Loucy (cell line): ENCODE measurements around the gene CCDC60.

ENCODE experiments used
- H2AFZ ChIP-seq: fragments of 200-600 bp; sonication (generic); 2 replicates; pipeline ENCODE4 v1.6.0; 2016; ENCODE audit warnings: antibody characterized with exemption, mild to moderate bottlenecking, low read length, moderate library complexity
- H3F3A ChIP-seq: fragments of 200-600 bp; 2 replicates; pipeline ENCODE4 v1.6.0; 2016; ENCODE audit warnings: antibody characterized with exemption, low read depth, mild to moderate bottlenecking
- H3K27me3 ChIP-seq: fragments of 200-600 bp; sonication (generic); 2 replicates; pipeline ENCODE4 v1.6.1; 2014; ENCODE audit warnings: low read length, mild to moderate bottlenecking; ENCODE audit not compliant: insufficient read depth, poor library complexity, severe bottlenecking
- H3K36me3 ChIP-seq: fragments of 200-600 bp; sonication (generic); 2 replicates; pipeline ENCODE4 v1.6.1; 2016; ENCODE audit warnings: low read length; ENCODE audit not compliant: insufficient read depth
- H3K4me1 ChIP-seq: fragments of 200-600 bp; sonication (generic); 2 replicates; pipeline ENCODE4 v1.5.1; 2014; ENCODE audit warnings: low read length, mild to moderate bottlenecking; ENCODE audit not compliant: insufficient read depth, poor library complexity, severe bottlenecking
- H3K4me2 ChIP-seq: fragments of 200-600 bp; sonication (generic); 2 replicates; pipeline ENCODE4 v1.6.0; 2014; ENCODE audit warnings: antibody characterized with exemption, low read length, low read depth, mild to moderate bottlenecking; ENCODE audit not compliant: poor library complexity, severe bottlenecking
- H3K4me3 ChIP-seq: fragments of 200-600 bp; sonication (generic); 2 replicates; pipeline ENCODE4 v1.5.1; 2014; ENCODE audit warnings: low read length, mild to moderate bottlenecking, mixed read lengths; ENCODE audit not compliant: poor library complexity, severe bottlenecking
- H3K79me2 ChIP-seq: fragments of 200-600 bp; sonication (generic); 2 replicates; pipeline ENCODE4 v1.6.1; 2014; ENCODE audit warnings: low read length; ENCODE audit not compliant: insufficient read depth
- H3K9ac ChIP-seq: fragments of 200-600 bp; sonication (generic); 2 replicates; pipeline ENCODE4 v1.6.0; 2014; ENCODE audit warnings: mild to moderate bottlenecking, low read depth, low read length, moderate library complexity; ENCODE audit not compliant: poor library complexity, severe bottlenecking
- H3K9me2 ChIP-seq: fragments of 200-600 bp; sonication (generic); replicated peaks from 2 replicates; pipeline ENCODE4 v1.6.1; 2016; ENCODE audit warnings: low read depth, low read length, mixed read lengths
- H3K9me3 ChIP-seq: fragments of 200-600 bp; sonication (generic); 2 replicates; pipeline ENCODE4 v1.6.1; 2014; ENCODE audit warnings: mild to moderate bottlenecking, antibody characterized with exemption, low read length, low read depth; ENCODE audit not compliant: insufficient read depth
- H4K20me1 ChIP-seq: fragments of 200-600 bp; sonication (generic); 2 replicates; pipeline ENCODE4 v1.6.0; 2014; ENCODE audit warnings: antibody characterized with exemption, low read length, mild to moderate bottlenecking; ENCODE audit not compliant: insufficient read depth, poor library complexity, severe bottlenecking
- EZH2phosphoT487 ChIP-seq: fragments of 200-600 bp; IDR thresholded peaks from 2 replicates; pipeline ENCODE4 v1.6.1; 2018; ENCODE audit warnings: antibody characterized with exemption, mild to moderate bottlenecking, moderate library complexity, borderline replicate concordance
- TF ChIP-seq, protein P1 (sequence below): fragments of 200-600 bp; sonication (generic); conservative IDR thresholded peaks from 2 replicates; pipeline ENCODE4 v1.5.1; 2014; ENCODE audit warnings: mild to moderate bottlenecking, antibody characterized with exemption, low read length

Gene CCDC60

DNA sequence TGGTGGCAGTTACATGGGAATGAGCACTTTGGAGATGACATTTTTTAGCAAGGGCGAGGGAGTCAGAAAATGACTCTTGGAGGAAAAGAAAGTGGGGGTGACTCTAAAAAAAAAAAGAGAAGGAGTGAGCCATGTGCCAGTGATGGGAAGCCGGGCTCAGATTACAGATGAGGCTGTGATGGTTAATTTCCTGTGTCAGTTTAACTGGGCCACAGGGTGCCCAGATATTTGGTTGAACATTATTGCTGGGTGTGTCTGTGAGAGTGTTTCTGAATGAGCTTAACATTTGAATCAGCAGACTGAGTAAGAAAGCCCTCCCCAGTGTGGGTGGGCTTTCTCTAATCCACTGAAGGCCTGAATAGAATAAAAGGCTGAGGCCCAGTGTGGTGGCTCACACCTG lies 26.8 kb upstream of the CCDC60 start:
- no peaks in the 10 kb centered on the region for H3K9me3 ChIP-seq
- H3K9ac ChIP-seq, result no peak overlapping the region
- no peak overlapping the region for H3K4me2 ChIP-seq
- H3K36me3 ChIP-seq, result no peaks in the 10 kb centered on the region
- H3K4me1 ChIP-seq, result no peaks in the 10 kb centered on the region
- H3K9me2 ChIP-seq, result no peaks in the 10 kb centered on the region
- no peaks in the 10 kb centered on the region for H3K27me3 ChIP-seq
- H4K20me1 ChIP-seq, result no peaks in the 10 kb centered on the region
- no peak overlapping the region for H3K4me3 ChIP-seq
- TF ChIP-seq EZH2phosphoT487, result no peak
- TF ChIP-seq, protein P1, sequence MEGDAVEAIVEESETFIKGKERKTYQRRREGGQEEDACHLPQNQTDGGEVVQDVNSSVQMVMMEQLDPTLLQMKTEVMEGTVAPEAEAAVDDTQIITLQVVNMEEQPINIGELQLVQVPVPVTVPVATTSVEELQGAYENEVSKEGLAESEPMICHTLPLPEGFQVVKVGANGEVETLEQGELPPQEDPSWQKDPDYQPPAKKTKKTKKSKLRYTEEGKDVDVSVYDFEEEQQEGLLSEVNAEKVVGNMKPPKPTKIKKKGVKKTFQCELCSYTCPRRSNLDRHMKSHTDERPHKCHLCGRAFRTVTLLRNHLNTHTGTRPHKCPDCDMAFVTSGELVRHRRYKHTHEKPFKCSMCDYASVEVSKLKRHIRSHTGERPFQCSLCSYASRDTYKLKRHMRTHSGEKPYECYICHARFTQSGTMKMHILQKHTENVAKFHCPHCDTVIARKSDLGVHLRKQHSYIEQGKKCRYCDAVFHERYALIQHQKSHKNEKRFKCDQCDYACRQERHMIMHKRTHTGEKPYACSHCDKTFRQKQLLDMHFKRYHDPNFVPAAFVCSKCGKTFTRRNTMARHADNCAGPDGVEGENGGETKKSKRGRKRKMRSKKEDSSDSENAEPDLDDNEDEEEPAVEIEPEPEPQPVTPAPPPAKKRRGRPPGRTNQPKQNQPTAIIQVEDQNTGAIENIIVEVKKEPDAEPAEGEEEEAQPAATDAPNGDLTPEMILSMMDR, result no peak
- H2AFZ ChIP-seq, result no peak overlapping the region
- no peaks in the 10 kb centered on the region for H3K79me2 ChIP-seq
- no peaks in the 10 kb centered on the region for H3F3A ChIP-seq

DNA sequence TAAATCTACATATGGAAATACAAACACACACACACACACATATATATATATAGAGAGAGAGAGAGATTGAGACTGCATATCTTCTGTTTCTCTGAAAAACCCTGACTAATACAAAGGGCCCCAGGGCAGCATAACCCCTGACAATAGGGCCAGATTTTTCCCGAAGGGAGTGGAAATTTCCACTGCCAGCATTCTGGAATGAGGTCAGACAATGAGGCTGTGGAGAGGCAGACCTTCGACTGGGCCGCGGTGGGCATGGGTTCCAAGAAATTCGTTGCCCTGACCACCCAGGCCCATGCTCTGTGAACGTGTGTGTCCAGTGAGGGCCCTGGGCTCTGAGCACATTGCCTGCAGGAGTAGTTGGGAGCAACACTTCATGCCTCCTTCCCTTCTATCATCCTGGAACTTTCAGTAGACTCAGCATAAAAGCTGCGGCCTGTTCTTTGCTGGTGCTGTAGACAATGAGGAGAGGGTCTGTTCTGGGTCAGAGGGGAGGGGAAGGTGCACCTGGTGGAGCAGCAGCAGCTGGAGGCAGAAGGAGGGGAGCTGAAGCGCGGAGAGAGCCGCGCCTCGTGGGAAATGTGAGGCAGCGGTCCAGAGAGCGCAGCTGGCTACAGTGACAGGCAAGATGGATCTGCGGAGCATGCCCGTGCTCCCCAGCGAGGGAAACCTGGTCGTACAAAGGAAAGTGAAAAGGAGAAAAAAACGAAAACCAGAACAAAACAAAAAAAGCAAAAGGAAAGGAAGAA lies 25.6 kb upstream of the CCDC60 start:
- Histone ChIP-seq H3K4me2 (no peak overlapping the region), H3K79me2 (no peaks in the 10 kb centered on the region), H3K9ac (no peak overlapping the region), H3K9me3 (no peaks in the 10 kb centered on the region), H3K36me3 (no peaks in the 10 kb centered on the region), H3F3A (no peaks in the 10 kb centered on the region), H2AFZ (no peak overlapping the region), H3K27me3 (no peaks in the 10 kb centered on the region), H3K9me2 (no peaks in the 10 kb centered on the region), H4K20me1 (no peaks in the 10 kb centered on the region), H3K4me3 (no peak overlapping the region), H3K4me1 (no peaks in the 10 kb centered on the region)
- TF ChIP-seq EZH2phosphoT487, result no peak
- TF ChIP-seq, protein P1, result no peak

DNA sequence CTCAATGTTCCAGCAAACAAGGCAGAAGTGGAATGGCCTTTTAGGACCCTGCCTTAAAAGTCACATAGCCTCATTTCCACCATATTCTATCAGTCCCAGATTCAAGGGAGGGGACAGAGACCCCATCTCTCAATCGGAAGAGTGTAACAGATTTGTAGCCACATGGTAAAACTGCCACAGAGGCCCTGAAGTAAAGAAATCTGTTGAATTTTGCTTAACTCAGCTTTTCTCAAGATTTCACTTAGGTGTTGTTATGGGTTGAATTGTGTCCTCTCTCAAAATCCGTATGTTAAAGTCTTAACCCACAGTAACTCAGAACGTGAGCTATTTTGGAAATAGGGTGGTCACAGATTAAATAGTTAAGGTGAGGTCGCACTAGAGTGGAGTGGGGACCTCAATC lies 22.7 kb upstream of the CCDC60 start:
- H3K9me3 ChIP-seq, result no peaks in the 10 kb centered on the region
- H3K36me3 ChIP-seq, result no peaks in the 10 kb centered on the region
- H3K79me2 ChIP-seq, result no peaks in the 10 kb centered on the region
- no peak overlapping the region for H2AFZ ChIP-seq
- H3K4me2 ChIP-seq, result no peak overlapping the region
- no peaks in the 10 kb centered on the region for H3K9me2 ChIP-seq
- H3K4me1 ChIP-seq, result no peaks in the 10 kb centered on the region
- no peaks in the 10 kb centered on the region for H3F3A ChIP-seq
- TF ChIP-seq, protein P1, result no peak
- no peak for TF ChIP-seq EZH2phosphoT487
- H3K27me3 ChIP-seq, result no peaks in the 10 kb centered on the region
- no peak overlapping the region for H3K9ac ChIP-seq
- no peaks in the 10 kb centered on the region for H4K20me1 ChIP-seq
- H3K4me3 ChIP-seq, result no peak overlapping the region
